Measurements from ENCODE around the gene SYNM.

Gene SYNM

GRCh38 chr15:99172989-99173388 is 68.1 kb downstream of the SYNM start:
- H3K4me3 ChIP-seq (ENCODE audit: low read length) = no peak overlapping the region
- no peak for DNase-seq (ENCODE audit: low read depth, low spot score)

GRCh38 chr15:99174567-99175395 is 69.9 kb downstream of the SYNM start:
- no peak for DNase-seq (ENCODE audit: low read depth, low spot score)
- H3K4me3 ChIP-seq (ENCODE audit: low read length) = no peak overlapping the region

- no peak overlapping the region for H3K4me3 ChIP-seq (ENCODE audit: low read length)
- no peak for DNase-seq (ENCODE audit: low read depth, low spot score)
Observed at GRCh38 chr15:99176757-99177156, 71.9 kb downstream of the SYNM start.

GRCh38 chr15:99177679-99178078 is 72.8 kb downstream of the SYNM start:
- no peak for DNase-seq (ENCODE audit: low read depth, low spot score)
- no peak overlapping the region for H3K4me3 ChIP-seq (ENCODE audit: low read length)

- DNase-seq (ENCODE audit: low read depth, low spot score) = no peak
- no peak overlapping the region for H3K4me3 ChIP-seq (ENCODE audit: low read length)
Observed at GRCh38 chr15:99180086-99180963, 75.4 kb downstream of the SYNM start.

- no peak for DNase-seq (ENCODE audit: low read depth, low spot score)
- H3K4me3 ChIP-seq (ENCODE audit: low read length) = no peak overlapping the region
Observed at GRCh38 chr15:99180964-99181306, 76.1 kb downstream of the SYNM start.

GRCh38 chr15:99181545-99181971 is 76.7 kb downstream of the SYNM start:
- no peak for DNase-seq (ENCODE audit: low read depth, low spot score)
- no peak overlapping the region for H3K4me3 ChIP-seq (ENCODE audit: low read length)

- DNase-seq (ENCODE audit: low read depth, low spot score) = no peak
- H3K4me3 ChIP-seq (ENCODE audit: low read length) = no peak overlapping the region
Observed at GRCh38 chr15:99182791-99183190, 77.9 kb downstream of the SYNM start.
